Trophoblast cell (in vitro differentiated cells and primary cell): ENCODE measurements around the gene RGS19.
A peak's percentile ranks its signal among the peaks of the same experiment; 100 is the strongest.

Experiments
- DNase-seq, 2 donors: peaks; one replicate each; pipeline ENCODE4 v3.0.0-alpha.2; 2016
- H2AFZ ChIP-seq: 2 replicates; pipeline ENCODE4 v1.6.1; 2013; ENCODE audit warnings: low read length, moderate library complexity, mild to moderate bottlenecking; ENCODE audit not compliant: insufficient read depth, poor library complexity
- H2AK5ac ChIP-seq: 2 replicates; pipeline ENCODE4 v1.6.1; 2013; ENCODE audit warnings: mild to moderate bottlenecking, low read length
- H2BK120ac ChIP-seq: 2 replicates; pipeline ENCODE4 v1.6.1; 2013; ENCODE audit warnings: low read length, mild to moderate bottlenecking, moderate library complexity; ENCODE audit not compliant: insufficient read depth, poor library complexity
- H2BK12ac ChIP-seq: 2 replicates; pipeline ENCODE4 v1.6.1; 2013; ENCODE audit warnings: mild to moderate bottlenecking, low read length, moderate library complexity
- H2BK5ac ChIP-seq: 2 replicates; pipeline ENCODE4 v1.6.1; 2013; ENCODE audit warnings: low read length, low read depth, moderate library complexity, mild to moderate bottlenecking; ENCODE audit not compliant: poor library complexity
- H3K14ac ChIP-seq: 2 replicates; pipeline ENCODE4 v1.6.1; 2013; ENCODE audit warnings: mild to moderate bottlenecking, low read length
- H3K18ac ChIP-seq: 2 replicates; pipeline ENCODE4 v1.6.1; 2013; ENCODE audit warnings: mild to moderate bottlenecking, low read length
- H3K23ac ChIP-seq: 2 replicates; pipeline ENCODE4 v1.6.1; 2013; ENCODE audit warnings: low read length
- H3K27ac ChIP-seq: 2 replicates; pipeline ENCODE4 v1.5.1; 2013; ENCODE audit warnings: low read depth, mild to moderate bottlenecking, inconsistent platforms, low read length, moderate library complexity
- H3K27me3 ChIP-seq: 2 replicates; pipeline ENCODE4 v1.6.1; 2013; ENCODE audit warnings: inconsistent platforms, mild to moderate bottlenecking, low read length, moderate library complexity; ENCODE audit not compliant: insufficient read depth
- H3K36me3 ChIP-seq, 2 experiments: 1 replicate in 1 of 2; 2 replicates in 1 of 2; pipeline ENCODE4 v1.6.1; 2013; ENCODE audit warnings: low read length in 2 of 2, mild to moderate bottlenecking in 2 of 2, moderate library complexity in 1 of 2; ENCODE audit not compliant: insufficient read depth in 2 of 2, control insufficient read depth in 1 of 2
- H3K4ac ChIP-seq: 2 replicates; pipeline ENCODE4 v1.6.1; 2013; ENCODE audit warnings: low read depth, mild to moderate bottlenecking, low read length, moderate library complexity
- H3K4me1 ChIP-seq, 2 experiments: 1 replicate in 1 of 2; 2 replicates in 1 of 2; pipeline ENCODE4 v1.6.1; 2013; ENCODE audit warnings: low read length in 2 of 2, mild to moderate bottlenecking in 2 of 2, moderate library complexity in 1 of 2; ENCODE audit not compliant: insufficient read depth in 2 of 2, control insufficient read depth in 1 of 2
- H3K4me2 ChIP-seq: 2 replicates; pipeline ENCODE4 v1.6.1; 2013; ENCODE audit warnings: inconsistent platforms, mild to moderate bottlenecking, low read length, moderate library complexity
- H3K4me3 ChIP-seq: 2 replicates; pipeline ENCODE4 v1.5.1; 2013; ENCODE audit warnings: mild to moderate bottlenecking, low read depth, low read length, inconsistent platforms
- H3K79me1 ChIP-seq: one replicate; pipeline ENCODE4 v1.6.1; 2013; ENCODE audit warnings: low read length
- H3K79me2 ChIP-seq: 2 replicates; pipeline ENCODE4 v1.6.1; 2013; ENCODE audit warnings: low read length, mild to moderate bottlenecking; ENCODE audit not compliant: control insufficient read depth, insufficient read depth, poor library complexity
- H3K9ac ChIP-seq: 2 replicates; pipeline ENCODE4 v1.6.1; 2013; ENCODE audit warnings: mild to moderate bottlenecking, low read length
- H3K9me3 ChIP-seq: 2 replicates; pipeline ENCODE4 v1.6.1; 2013; ENCODE audit warnings: low read depth, mild to moderate bottlenecking, control low read depth, inconsistent platforms, low read length; ENCODE audit not compliant: insufficient read depth
- H4K12ac ChIP-seq: 2 replicates; pipeline ENCODE4 v1.6.1; 2013; ENCODE audit warnings: low read depth, mild to moderate bottlenecking, low read length, moderate library complexity
- H4K8ac ChIP-seq: 2 replicates; pipeline ENCODE4 v1.6.1; 2013; ENCODE audit warnings: low read depth, mild to moderate bottlenecking, low read length, moderate library complexity
- H4K91ac ChIP-seq: one replicate; pipeline ENCODE4 v1.6.1; 2013; ENCODE audit warnings: low read depth, mild to moderate bottlenecking, low read length, moderate library complexity
- WGBS: extraction: QIAGEN DNeasy Blood & Tissue Kit; methylation state at CpG from one replicate; pipeline ENCODE4 v1.1.7; 2013; ENCODE audit warnings: missing lambda C conversion rate; ENCODE audit not compliant: insufficient read length, insufficient coverage; ENCODE audit errors: extremely low coverage; 5-methylcytosine and 5-hydroxymethylcytosine counted together

RGS19 gene

GRCh38 chr20:64083378-64083803 lies 4.1 kb upstream of the RGS19 start:
- Histone ChIP-seq H3K9ac (no peak overlapping the region), H3K14ac (no peak overlapping the region), H3K79me1 (peaks cover 11% of the 10 kb centered on the region), H4K91ac (no peak overlapping the region), H3K4me3 (peak overlapping the region; percentile 67), H3K79me2 (peaks cover 10% of the 10 kb centered on the region), H3K36me3 (no peaks in the 10 kb centered on the region), H3K23ac (no peak overlapping the region), H2BK12ac (no peak overlapping the region), H3K27ac (no peak overlapping the region), H3K27me3 (peaks cover 28% of the 10 kb centered on the region), H4K8ac (no peak overlapping the region), H2BK120ac (no peak overlapping the region), H4K12ac (no peak overlapping the region), H2AK5ac (no peak overlapping the region), H3K4ac (no peak overlapping the region), H3K4me2 (peak overlapping the region; percentile 91), H3K18ac (no peak overlapping the region), H3K4me1 (peaks cover 14 to 23% of the 10 kb centered on the region in 2 experiments), H2BK5ac (no peak overlapping the region), H3K9me3 (peaks cover 9% of the 10 kb centered on the region), H2AFZ (peak overlapping the region; percentile 66)
- no CpG with 5 or more reads among the region's 52 CpGs for WGBS
- peak; percentile 49 to 71 for DNase-seq

GRCh38 chr20:64082820-64083377 lies 3.6 kb upstream of the RGS19 start:
- H3K4ac ChIP-seq = no peak overlapping the region
- no peak for DNase-seq
- no peak overlapping the region for H3K23ac ChIP-seq
- WGBS = no CpG with 5 or more reads among the region's 13 CpGs
- H3K4me2 ChIP-seq = peak overlapping the region; percentile 91
- H3K36me3 ChIP-seq = no peaks in the 10 kb centered on the region
- H3K4me1 ChIP-seq = peaks cover 14 to 25% of the 10 kb centered on the region in 2 experiments
- no peak overlapping the region for H2BK12ac ChIP-seq
- no peak overlapping the region for H2BK120ac ChIP-seq
- peaks cover 11% of the 10 kb centered on the region for H3K79me1 ChIP-seq
- no peak overlapping the region for H3K14ac ChIP-seq
- no peak overlapping the region for H3K27ac ChIP-seq
- H2BK5ac ChIP-seq = no peak overlapping the region
- no peak overlapping the region for H2AK5ac ChIP-seq
- no peak overlapping the region for H3K4me3 ChIP-seq
- no peak overlapping the region for H4K91ac ChIP-seq
- no peak overlapping the region for H4K12ac ChIP-seq
- no peak overlapping the region for H3K18ac ChIP-seq
- peaks cover 28% of the 10 kb centered on the region for H3K27me3 ChIP-seq
- H4K8ac ChIP-seq = no peak overlapping the region
- H3K79me2 ChIP-seq = peaks cover 10% of the 10 kb centered on the region
- H3K9me3 ChIP-seq = peaks cover 9% of the 10 kb centered on the region
- no peak overlapping the region for H3K9ac ChIP-seq
- H2AFZ ChIP-seq = no peak overlapping the region

- Histone ChIP-seq H2AK5ac (no peak overlapping the region), H3K4me1 (peaks cover 14 to 25% of the 10 kb centered on the region in 2 experiments), H3K14ac (no peak overlapping the region), H4K8ac (no peak overlapping the region), H3K23ac (no peak overlapping the region), H3K4me3 (no peak overlapping the region), H3K4ac (no peak overlapping the region), H3K27me3 (peaks cover 28% of the 10 kb centered on the region), H3K36me3 (no peaks in the 10 kb centered on the region), H3K79me1 (peaks cover 11% of the 10 kb centered on the region), H2BK5ac (no peak overlapping the region), H2BK12ac (no peak overlapping the region), H3K4me2 (peak overlapping the region; percentile 4), H3K79me2 (peaks cover 10% of the 10 kb centered on the region), H2BK120ac (no peak overlapping the region), H4K12ac (no peak overlapping the region), H4K91ac (no peak overlapping the region), H3K27ac (no peak overlapping the region), H2AFZ (no peak overlapping the region), H3K18ac (no peak overlapping the region), H3K9me3 (peaks cover 4% of the 10 kb centered on the region), H3K9ac (no peak overlapping the region)
- no CpG with 5 or more reads among the region's 13 CpGs for WGBS
- DNase-seq = no peak
These were observed 2.9 kb upstream of the RGS19 start for GRCh38 chr20:64082126-64082731.

- Histone ChIP-seq H3K18ac (no peak overlapping the region), H3K36me3 (no peaks in the 10 kb centered on the region), H3K9ac (no peak overlapping the region), H2BK12ac (no peak overlapping the region), H3K9me3 (peaks cover under 1% of the 10 kb centered on the region), H3K23ac (no peak overlapping the region), H3K4me3 (no peak overlapping the region), H4K12ac (no peak overlapping the region), H2AFZ (no peak overlapping the region), H3K4me1 (peaks cover 14 to 25% of the 10 kb centered on the region in 2 experiments), H4K91ac (no peak overlapping the region), H3K79me2 (peaks cover 10% of the 10 kb centered on the region), H3K27ac (no peak overlapping the region), H3K27me3 (peaks cover 28% of the 10 kb centered on the region), H2BK120ac (no peak overlapping the region), H3K4ac (no peak overlapping the region), H2BK5ac (no peak overlapping the region), H3K4me2 (no peak overlapping the region), H3K79me1 (peaks cover 11% of the 10 kb centered on the region), H2AK5ac (no peak overlapping the region), H3K14ac (no peak overlapping the region), H4K8ac (no peak overlapping the region)
- DNase-seq = no peak
- WGBS = no CpG with 5 or more reads among the region's 6 CpGs
These were observed 2.3 kb upstream of the RGS19 start for GRCh38 chr20:64081624-64081964.
